IPS-NIHi11 (cell line): ENCODE data around the gene HSD3B2.

Experiments used
- DNase-seq: peaks from one replicate; pipeline ENCODE4 v3.0.0; 2012; ENCODE audit warnings: mixed read lengths, low spot score

HSD3B2 gene

GRCh38 chr1:119463569-119463968, 48.6 kb downstream of the HSD3B2 start:
- no peak for DNase-seq

- DNase-seq, result no peak
These were observed 51.5 kb downstream of the HSD3B2 start for GRCh38 chr1:119466445-119466844.

- DNase-seq, result no peak
These were observed 52.3 kb downstream of the HSD3B2 start for GRCh38 chr1:119467219-119467618.

DNA sequence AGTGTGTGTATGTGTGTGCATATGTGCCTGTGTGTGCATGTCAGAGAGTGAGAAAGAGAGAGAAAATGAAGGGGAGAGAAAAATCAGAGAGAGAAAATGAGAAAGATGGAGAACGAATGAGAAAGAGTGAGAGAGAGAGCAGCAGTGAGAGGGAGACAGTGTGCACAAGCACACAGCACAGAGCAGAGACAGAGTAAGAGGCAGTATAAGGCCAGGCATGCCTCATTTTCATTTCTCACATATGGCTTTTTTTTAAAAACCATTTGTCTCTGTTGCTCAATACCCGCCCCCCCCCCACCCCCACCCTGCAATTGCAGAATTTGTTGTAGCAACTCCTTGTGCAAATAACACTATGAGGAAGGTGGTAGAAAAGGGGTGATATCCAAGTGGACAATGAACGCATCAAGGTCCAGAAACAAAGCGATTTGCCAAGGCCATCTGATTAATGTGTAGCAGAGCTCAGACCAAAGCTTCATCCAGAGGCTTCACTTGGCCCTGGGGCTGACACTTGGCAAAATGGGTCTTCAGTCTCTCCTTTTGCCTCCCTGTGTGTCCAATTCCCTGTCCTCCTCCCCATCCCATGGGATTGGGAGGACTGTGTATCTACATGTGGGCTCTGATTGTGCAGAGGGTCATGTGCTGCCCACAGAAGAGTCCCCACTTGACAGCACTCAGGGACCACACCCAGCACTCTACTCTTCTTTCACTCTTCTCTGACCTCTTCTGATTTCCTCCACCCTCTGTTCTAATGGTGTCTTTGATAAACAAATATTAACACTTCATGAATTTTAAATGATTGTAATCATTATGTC, 53.1 kb downstream of the HSD3B2 start:
- no peak for DNase-seq

- no peak for DNase-seq
These were observed 54.8 kb downstream of the HSD3B2 start for GRCh38 chr1:119469741-119470140.

GRCh38 chr1:119470377-119470776, 55.4 kb downstream of the HSD3B2 start:
- DNase-seq, result no peak

GRCh38 chr1:119470958-119471357, 56.0 kb downstream of the HSD3B2 start:
- DNase-seq, result no peak

DNA sequence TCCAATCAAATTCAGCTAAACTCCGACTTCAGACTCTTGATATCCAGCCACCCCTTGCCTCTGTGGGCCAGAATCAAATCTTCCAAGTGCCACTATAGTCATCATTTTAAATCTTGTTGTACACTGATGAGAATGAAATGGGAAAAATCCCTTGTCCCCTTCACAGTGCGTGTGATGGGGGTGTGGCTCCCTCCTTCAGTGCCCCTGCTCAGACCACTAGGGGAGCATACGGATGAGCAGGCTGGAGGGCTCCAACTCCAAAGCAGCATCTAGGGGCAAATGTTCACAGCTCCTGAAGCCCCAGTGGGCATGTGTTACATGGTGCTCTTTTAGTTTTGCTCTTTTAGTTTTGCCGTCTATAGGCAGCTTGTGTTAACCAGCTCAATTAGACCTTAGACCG, 56.6 kb downstream of the HSD3B2 start:
- no peak for DNase-seq

- no peak for DNase-seq
These were observed 57.3 kb downstream of the HSD3B2 start for GRCh38 chr1:119472080-119472818.
